Left kidney (tissue), 2 donors: ENCODE measurements around the gene MED13. TPM values are rescaled to one million over a fixed set of nuclear protein-coding genes. Genes with fewer than 3 reads are reported as not detected.
A peak's percentile ranks its signal among the peaks of the same experiment; 100 is the strongest.
"Not testable (repeated sequence)": the region's sequence is repeated elsewhere in the genome, so short reads cannot be mapped to it uniquely, and the experiment has no call there.

Source experiments
- DNase-seq: peaks from one replicate; pipeline ENCODE4 v3.0.0-alpha.2; 2013
- polyA plus RNA-seq: library from polyadenylated mRNA; unstranded; fragments of 120-200 nt; gene quantifications from one replicate; pipeline ENCODE4 v1.2.1, GENCODE V29; 2013; ENCODE audit not compliant: insufficient read length

MED13 gene
- polyA plus RNA-seq, 1 donor, result 56.2 TPM

DNA sequence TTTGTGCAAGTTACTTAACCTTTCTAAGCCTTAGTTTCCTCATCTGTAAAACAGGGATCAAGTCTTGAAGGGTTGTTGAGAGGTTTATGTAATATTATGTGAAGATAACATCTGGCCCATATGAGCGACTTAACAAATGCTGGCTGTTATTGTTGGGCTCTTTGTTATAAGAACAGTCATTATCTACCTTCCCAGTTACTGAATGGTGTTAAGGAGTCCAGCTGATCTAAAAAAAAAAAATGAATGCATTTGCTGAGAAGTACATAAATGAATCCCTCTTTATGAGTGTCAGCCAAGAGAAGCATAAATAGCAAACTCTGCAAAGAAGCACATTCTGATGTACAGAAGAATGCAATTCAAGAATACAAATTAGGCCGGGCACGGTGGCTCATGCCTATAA is 24.3 kb upstream of the MED13 start:
- no peak for DNase-seq

DNA sequence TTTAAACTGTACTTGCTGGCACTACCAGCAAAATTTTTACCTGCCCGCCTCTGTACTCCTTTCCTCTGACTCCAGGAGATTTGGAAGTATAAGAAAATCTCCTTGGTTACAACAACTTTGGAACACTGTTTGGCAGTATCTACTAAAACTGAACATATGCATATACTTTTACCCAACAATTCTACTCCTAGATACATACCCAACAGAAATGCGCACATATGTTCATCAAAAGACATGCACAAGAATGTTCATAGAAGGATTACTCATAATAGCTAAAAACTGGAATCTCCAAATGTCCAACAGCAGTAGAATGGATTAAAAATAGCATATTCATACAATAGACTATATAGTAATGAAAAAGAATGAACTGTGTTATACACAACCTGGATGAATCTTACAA is 21.7 kb upstream of the MED13 start:
- no peak for DNase-seq

DNA sequence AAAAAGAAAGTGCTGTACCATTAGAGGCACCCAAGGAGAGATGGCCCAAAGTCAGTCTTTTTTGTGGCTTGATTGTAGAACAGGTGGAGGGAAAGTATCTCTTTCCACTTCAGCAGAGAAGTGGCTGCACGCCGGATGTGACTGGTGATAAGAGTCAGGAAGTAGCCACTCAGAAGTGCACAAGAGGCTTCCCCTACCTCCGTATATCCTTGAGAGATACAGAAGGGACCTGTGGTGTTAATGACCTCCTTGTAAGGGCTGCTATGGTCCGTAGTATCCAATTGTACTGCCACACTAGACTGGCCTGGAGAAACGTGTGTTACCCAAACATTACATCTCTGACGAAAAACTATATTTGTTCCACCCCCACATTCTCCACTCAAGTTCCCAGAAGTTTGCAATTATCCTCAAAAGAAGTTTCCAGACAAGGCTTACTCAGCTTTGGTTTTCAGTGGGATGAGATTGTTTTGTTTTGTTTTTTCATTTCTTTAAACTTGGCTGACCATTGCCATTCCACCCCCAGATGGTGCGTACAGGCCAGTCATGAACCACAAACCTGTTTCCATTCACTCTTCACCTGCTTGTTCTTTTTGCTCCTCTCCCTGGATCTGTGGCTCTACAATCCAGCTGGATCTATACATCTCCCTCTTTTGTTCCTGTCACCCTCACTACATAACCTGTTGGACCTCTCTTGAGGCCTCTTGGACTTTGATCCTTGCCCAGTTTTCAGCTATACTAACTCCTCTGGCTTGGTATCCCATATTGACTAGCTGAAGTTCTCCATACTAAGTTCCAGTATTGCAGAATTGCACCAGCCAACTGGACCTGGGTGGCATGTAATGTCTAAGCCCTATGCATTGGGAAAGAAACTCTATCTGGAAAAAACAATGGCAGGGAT is 20.7 kb upstream of the MED13 start:
- no peak for DNase-seq

DNA sequence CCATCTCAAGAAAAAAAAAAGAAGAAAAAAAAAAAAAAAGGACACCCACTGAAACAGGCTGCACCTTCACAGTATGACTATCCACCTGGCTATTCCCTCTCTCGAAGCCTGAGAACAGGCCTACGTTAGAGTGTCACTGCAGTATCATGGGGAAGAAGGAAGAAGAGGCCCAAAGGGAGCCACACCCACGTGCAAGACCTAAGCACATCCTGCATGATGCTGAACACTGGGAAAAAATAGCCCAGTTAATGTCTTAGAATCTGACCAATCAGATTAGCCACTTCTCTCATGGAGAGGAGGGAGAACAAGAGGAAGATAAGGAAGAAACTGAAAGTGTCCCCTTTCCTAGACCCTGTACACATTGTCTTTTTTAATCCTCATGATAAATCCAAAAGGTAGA is 19.5 kb upstream of the MED13 start:
- DNase-seq, result no peak

DNA sequence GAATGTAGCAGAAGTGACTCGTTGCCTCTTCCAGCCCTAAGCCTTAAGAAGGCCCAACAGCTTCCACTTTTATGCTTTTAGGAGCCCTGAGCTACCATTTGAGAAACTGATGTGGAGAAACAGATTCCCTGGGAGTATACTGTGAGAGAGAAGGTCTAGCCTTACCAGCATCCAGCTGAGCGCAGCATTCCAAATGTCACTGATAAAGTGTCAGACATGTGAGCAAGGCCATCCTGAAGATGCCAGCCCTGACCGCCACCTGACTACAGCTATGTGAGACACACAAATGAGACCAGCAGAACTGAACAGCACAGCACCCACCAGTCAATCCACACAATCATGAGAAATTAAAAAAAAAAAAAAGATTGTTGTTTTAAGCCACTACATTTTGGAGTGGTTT is 18.6 kb upstream of the MED13 start:
- no peak for DNase-seq

DNA sequence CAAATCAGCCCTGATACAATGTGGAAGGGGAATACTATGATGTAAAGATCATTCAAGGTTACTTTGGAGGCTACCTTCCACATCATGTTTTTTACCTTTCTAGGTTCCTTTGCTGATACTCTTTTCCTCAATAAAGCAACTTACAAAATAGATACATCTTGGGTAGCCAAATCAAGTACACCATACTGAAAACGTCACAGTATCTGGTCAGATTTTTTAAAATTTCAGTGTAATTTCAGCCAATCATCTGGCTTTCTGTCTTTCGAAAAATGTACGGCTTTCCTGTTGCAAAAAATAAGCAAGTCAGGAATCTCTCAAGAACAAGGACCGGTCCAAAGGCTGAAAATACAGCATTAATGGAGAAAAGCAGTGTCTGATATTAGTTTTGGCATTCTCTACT is 15.6 kb upstream of the MED13 start:
- DNase-seq, result no peak

DNA sequence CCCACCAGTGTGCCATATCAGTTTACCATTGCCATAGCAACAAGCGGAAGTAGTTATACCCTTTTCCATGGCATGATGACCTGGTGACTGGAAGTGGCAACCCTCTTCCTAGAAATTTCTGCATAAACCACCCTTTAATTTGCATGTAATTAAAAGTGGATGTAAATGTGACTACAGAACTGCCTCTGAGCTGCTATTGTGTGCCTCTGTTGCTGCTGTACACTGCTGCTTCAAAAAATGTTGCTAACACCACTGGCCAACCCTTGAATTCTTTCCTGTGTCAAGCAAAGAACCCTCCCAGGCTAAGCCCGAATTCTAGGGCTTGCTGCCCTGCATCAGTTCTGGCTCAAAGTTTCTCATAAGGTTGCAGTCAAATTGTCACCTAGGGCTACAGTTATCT is 12.9 kb upstream of the MED13 start:
- no peak for DNase-seq

DNA sequence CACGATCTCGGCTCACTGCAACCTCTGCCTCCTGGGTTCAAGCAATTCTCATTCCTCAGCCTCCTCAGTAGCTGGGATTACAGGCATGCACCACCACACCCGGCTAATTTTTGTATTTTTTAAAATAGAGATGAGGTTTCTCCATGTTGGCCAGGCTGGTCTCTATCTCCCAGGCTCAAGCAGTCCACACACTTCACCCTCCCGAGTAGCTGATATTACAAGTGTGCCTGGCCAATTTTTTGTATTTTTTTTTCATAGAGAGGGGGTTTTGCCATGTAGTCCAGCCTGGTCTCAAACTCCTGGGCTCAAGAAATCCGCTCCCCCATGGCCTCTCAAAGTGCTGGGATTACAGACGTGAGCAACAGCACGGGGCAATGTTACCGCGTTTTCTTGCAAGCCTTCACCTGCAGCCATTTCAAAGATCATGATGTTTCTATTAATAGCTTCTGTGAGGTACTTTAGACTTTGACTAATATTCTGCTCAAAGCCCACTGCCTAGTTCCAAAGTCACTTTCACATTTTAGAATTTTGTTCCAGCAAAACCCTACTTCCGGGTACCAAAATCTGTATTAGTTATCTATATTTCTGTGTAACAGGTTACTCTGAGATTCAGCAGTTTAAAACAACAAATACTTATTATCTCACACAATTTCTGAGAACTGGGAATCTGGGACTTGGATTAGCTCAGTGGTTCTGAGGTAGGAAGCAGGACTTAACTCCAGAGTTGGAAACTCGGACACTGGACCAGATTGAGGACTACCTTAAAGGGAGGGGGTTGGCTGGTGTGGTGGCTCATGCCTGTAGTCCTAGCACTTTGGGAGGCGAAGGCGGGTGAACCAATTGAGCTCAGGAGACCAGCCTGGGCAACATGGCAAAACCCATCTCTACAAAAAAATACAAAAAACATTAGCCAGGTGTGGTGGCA is 12.0 kb upstream of the MED13 start:
- DNase-seq, result no peak

DNA sequence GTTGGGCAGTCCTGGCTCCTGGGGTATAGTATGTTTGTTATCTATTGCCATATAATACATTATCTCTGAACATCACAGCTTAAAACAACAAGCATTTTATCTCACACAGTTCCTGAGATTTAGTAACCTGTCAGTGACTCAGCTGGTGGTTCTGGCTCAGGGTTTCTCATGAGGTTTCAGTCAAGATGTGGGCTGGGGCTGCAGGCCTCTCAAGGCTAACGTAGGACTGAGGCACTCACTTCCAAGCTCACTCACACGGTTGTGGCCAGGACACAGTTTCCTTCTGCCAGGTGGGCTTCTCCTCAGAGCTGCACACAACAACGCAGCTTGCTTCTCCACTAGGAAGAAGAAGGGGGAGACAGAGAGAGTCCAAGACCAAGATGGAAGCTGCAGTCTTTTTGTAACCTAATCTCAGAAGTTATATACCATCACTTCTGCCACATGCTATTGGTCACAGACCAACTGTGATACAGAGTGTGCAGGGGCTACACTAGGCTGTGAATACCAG is 10.3 kb upstream of the MED13 start:
- no peak for DNase-seq

DNA sequence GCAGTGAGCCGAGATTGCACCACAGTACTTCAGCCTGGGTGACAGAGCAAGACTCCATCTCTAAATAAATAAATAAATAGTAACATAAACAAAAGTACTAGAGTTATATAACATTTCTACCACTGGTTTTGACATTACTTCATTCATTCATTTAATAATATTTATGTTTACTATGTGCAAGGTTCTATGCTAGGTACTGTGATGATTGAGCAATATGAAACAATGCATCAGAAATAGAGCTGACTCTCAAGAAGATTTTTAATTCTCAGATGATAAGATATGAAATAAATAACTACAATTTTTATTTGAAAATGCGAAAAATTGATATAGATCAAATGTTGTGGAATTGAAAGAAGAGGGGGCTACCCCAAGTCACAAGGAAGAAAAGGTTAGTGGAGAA is 8.9 kb upstream of the MED13 start:
- DNase-seq, result no peak

DNA sequence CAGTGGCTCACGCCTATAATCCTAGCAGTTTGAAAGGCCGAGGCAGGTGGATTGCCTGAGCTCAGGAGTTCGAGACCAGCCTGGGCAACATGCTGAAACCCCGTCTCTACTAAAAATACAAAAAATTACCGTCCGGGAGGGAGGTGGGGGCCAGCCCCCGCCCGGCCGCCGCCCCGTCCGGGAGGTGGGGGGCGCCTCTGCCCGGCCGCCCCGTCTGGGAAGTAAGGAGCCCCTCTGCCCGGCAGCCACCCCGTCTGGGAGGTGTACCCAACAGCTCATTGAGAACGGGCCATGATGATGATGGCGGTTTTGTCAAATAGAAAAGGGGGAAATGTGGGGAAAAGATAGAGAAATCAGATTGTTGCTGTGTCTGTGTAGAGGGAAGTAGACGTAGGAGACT is 7.8 kb upstream of the MED13 start:
- DNase-seq, result not testable (repeated sequence)

DNA sequence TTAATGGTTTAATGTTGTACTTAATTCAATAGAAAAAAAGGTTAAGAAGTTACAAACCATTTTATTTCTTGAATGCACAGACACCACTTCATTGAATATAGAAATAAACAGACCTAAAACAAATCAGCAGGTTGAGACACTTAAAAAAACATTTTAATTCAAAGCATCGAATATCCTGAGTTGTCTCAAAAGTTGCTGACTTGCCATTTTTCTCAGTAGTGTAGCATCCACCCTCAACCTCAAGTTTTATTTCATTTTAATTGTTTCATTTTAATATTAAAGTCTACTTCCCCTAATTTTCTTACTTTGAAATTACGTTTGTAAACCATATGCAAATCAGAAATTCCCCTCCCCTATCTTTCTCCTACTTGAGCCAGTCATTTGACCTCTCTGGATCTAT is 5.8 kb upstream of the MED13 start:
- no peak for DNase-seq

DNA sequence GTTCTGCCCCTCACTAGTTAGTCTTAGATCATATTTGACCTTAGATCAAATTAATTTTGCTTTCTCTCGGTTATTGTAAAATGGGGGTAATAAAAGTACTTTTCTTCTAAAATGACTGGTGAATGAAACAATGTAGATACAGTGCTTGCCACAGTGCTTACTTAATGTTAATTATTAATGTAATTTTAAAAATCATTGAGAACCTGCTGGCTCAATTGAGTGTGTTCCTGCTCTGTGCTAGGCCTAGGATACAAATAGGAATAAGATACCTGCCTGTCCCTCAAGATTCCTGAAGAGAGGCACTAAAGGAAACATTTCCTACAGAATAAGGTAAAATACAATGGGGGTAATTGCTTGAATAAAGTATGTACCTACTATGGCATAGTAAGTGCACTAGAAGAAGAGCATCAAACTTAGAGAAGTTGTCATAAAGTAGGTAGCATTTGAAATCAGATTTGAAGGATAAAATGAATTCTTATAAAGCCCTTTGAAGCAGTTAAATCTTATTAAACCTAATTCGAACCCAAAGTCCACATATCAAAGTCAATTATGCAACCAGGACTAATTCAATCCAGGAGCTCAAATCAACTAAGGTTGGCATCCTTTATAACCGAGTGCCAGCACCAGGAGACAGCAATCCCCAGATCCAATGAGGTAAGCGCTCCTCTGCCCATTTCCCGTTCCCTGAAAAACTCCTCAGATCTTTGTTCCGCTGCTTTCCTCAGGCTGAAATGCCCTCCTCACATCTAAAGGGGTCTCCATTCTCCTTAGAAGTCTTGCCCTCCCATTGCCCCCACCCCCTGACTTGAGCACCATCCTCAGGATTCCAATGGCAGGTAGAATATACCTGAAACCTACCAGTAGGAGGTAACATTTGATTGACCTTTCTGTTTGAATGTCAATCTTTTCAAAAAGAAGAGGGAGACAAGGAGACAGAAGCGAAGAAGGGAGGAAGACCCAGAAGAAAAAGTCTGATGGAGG is 2.4 kb upstream of the MED13 start:
- DNase-seq, result no peak

DNA sequence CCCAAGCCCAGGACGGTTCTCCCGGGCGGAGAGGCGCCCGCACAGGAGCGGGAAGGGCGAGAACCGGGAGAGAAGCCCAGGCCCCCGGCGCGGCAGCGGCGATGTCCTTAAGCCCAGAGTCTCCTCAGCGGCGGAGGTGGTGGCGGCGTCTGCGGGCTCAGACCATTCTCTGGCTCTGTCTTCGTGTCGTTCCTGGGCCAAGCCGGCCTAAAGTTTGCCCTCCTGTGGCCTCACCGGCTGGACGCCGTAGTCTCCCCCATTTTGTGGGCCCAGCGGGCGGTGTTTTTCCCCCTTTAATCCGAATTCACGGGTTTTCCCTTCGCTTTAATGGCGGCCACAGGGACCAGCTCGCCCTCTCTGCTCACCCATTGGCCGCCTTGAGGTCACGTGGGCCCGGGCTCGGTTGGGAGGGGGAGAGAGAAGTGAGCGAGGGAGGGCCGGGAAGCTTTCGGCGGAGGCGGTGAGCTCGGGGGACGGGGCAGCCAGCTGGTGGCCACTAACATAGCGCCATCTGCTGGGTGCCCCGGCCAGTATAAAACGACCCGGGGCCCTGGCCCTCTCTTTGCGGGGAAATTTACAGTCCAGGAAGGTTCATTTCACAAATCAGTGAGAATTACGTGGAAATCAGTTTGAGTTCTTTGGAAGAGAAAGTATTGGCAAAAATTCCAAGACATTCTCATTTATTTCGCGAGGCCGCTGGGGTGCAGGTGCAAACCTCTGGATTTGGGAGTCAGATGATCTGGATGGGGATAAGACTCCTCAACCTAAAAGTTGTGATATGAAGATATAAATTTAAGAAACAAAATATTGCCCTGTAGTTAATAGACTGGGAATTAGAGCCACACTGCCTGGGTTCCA is 762 bp upstream of the MED13 start:
- peak; percentile 98 for DNase-seq

DNA sequence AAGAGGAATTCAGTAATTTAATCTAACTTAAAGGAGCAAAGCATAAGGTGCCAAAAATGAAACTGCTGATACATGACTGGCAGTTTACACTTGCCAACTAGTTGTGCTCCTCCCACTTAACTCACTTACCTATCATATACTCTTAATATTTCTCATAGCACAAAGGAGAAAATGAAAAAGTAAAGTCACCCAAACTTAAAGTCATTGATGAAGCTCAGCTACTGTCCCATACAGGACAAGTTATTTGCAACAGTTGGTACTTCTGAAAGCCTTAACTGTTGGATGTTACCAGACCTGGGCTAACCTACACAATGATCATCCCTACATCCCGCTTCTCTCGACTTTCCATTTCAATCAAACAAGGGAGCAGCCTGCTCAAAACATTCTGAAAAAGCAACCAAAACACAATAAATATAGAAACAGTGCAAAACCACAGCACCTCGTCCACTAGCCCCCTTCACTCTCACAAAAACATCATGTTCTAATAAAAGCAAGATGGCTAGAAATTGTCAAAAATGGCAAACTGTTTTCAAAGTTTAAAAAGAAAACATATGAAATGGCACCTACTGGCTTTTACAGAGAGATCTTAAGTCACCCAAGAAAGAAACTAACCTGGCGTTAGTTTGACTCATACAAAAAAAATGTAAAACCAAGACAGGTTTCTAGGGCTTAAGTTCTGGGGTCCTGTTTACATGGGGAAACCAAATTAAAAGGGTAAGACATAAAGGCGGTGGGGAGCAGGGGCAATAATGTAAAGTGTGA is 868 bp downstream of the MED13 start:
- DNase-seq, result no peak

DNA sequence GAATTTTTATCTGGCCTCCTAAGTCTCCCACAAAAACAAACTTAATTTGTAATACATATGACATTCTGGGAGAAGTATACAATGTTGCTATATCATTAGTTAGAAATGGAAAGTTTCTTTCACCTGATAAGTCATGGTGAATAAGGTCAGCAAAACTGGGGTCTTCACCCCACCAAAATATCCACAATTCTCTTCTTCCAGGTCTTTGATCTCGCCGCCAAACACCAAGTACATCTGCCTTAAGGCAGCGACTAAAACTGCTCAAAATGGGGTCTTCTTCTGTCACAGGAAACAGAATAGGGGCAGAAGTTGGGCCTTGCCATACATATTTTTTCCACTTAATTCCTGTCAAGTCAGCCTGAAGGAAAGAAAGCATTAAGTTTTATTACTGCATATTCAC is 2.1 kb downstream of the MED13 start:
- no peak for DNase-seq

DNA sequence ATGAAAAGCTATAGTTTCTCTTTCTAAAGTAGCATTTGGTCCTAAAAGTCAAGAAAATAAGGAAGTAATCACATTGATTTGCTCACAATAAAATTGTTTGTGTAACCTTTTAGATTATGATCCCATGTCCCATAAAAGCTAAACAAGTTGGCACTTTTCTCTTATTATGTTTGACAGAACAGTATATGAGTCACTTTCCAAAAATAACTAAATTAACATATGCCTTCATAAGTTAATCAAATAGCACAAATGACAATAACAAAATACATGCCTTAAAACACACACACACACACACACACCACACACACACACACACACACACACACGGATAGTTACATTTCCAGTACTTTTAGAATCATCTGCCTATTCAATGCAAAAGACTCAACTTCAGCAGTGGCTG is 2.8 kb downstream of the MED13 start:
- no peak for DNase-seq

DNA sequence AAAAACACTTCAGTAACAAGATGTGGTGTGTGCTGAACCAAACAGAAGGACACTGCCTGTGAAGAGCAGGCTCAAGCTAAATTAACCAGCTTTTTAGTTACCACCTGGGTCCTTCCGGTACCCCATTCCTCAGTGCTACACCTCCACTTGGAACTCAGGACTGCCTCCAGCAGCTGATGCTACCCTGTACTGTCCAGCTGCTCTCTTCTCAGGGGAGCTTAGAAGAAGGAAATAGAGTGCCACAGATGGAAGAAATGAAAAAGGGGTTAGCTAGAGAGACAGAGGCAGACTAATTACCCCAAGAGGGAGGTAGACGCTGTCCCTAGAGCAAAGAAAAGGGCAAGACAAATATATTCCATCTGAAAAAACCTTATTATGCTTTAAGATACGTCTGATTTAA is 5.7 kb downstream of the MED13 start:
- no peak for DNase-seq

DNA sequence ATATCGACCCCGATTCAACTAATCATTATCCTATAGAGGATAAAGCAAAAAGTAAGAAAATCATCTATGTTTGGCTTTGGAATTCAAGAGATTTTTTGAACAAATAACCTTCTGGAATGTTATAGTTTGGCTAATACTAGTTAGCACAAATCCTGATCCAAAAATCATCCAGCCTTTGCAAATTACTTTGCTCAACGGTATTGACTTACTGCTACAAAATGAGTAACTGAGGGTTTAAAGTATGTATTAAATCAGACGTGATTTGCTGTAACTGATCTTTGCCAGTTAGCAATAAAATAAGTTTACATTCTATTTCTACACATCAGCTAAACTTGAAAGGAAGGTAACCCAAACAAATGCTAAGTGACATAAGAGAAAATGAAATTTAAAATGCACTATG is 6.5 kb downstream of the MED13 start:
- DNase-seq, result no peak

DNA sequence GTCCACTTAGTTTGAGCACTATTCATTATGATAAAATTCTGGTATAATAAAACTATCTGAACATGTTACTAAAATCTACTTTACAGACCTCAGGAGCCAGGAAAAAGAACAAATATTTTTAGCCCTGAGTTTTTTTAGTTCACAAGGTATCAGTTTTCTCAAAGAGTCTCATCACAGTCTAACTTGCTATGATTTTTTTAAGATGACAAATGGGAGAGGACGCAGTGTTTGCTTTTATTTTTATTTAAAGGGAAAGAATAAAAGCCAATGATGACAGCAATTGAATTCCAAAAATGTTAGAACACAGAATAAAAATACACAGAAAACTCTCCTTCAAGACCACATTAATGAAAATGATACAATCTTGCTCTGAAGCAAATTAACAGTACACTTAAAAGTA is 7.4 kb downstream of the MED13 start:
- no peak for DNase-seq
